ACC112 (cell line): ENCODE measurements around the gene LGR6.
"Not testable (repeated sequence)": the region's sequence is repeated elsewhere in the genome, so short reads cannot be mapped to it uniquely, and the experiment has no call there.

Source experiments
- H2AFZ ChIP-seq: fragments of 200-600 bp; sonication (generic); one replicate; pipeline ENCODE4 v1.6.0; 2017; ENCODE audit warnings: antibody characterized with exemption, low read length; ENCODE audit not compliant: unreplicated experiment
- H3K27ac ChIP-seq: fragments of 200-600 bp; sonication (generic); 2 replicates; pipeline ENCODE4 v1.5.1; 2014; ENCODE audit warnings: low read depth, mild to moderate bottlenecking, antibody characterized with exemption, low read length, moderate library complexity
- H3K27me3 ChIP-seq: fragments of 200-600 bp; sonication (generic); 2 replicates; pipeline ENCODE4 v1.6.1; 2014; ENCODE audit warnings: mild to moderate bottlenecking, antibody characterized with exemption, low read length, moderate library complexity, mixed read lengths; ENCODE audit not compliant: insufficient read depth
- H3K36me3 ChIP-seq: fragments of 200-600 bp; sonication (generic); 2 replicates; pipeline ENCODE4 v1.6.1; 2016; ENCODE audit warnings: mild to moderate bottlenecking, antibody characterized with exemption, low read length, moderate library complexity, mixed read lengths; ENCODE audit not compliant: insufficient read depth
- H3K4me1 ChIP-seq: fragments of 200-600 bp; sonication (generic); one replicate; pipeline ENCODE4 v1.6.1; 2016; ENCODE audit warnings: low read length, mixed read lengths; ENCODE audit not compliant: insufficient read depth, unreplicated experiment, control insufficient read depth
- H3K4me3 ChIP-seq: fragments of 200-600 bp; sonication (generic); 2 replicates; pipeline ENCODE4 v1.5.1; 2014; ENCODE audit warnings: mild to moderate bottlenecking, low read depth, low read length
- H3K79me2 ChIP-seq: fragments of 200-600 bp; sonication (generic); one replicate; pipeline ENCODE4 v1.6.0; 2016; ENCODE audit warnings: low read length; ENCODE audit not compliant: control insufficient read depth, unreplicated experiment, insufficient read depth

LGR6 gene

GRCh38 chr1:202167054-202167453, 26.5 kb upstream of the LGR6 start:
- not testable (repeated sequence) for H3K27me3 ChIP-seq, H3K4me3 ChIP-seq, H3K36me3 ChIP-seq, H3K4me1 ChIP-seq, H3K27ac ChIP-seq, H2AFZ ChIP-seq, H3K79me2 ChIP-seq

GRCh38 chr1:202167708-202168415, 25.7 kb upstream of the LGR6 start:
- no peaks in the 10 kb centered on the region for H3K4me1 ChIP-seq
- H3K27ac ChIP-seq, result no peak overlapping the region
- no peak overlapping the region for H3K4me3 ChIP-seq
- H3K27me3 ChIP-seq, result no peaks in the 10 kb centered on the region
- no peaks in the 10 kb centered on the region for H3K79me2 ChIP-seq
- no peaks in the 10 kb centered on the region for H3K36me3 ChIP-seq
- no peak overlapping the region for H2AFZ ChIP-seq

- no peaks in the 10 kb centered on the region for H3K4me1 ChIP-seq
- no peak overlapping the region for H3K4me3 ChIP-seq
- no peak overlapping the region for H3K27ac ChIP-seq
- no peak overlapping the region for H2AFZ ChIP-seq
- no peaks in the 10 kb centered on the region for H3K79me2 ChIP-seq
- H3K27me3 ChIP-seq, result no peaks in the 10 kb centered on the region
- H3K36me3 ChIP-seq, result no peaks in the 10 kb centered on the region
These were observed 24.7 kb upstream of the LGR6 start for GRCh38 chr1:202168861-202169260.

GRCh38 chr1:202170726-202171125, 22.9 kb upstream of the LGR6 start:
- no peaks in the 10 kb centered on the region for H3K4me1 ChIP-seq
- H3K4me3 ChIP-seq, result no peak overlapping the region
- no peaks in the 10 kb centered on the region for H3K27me3 ChIP-seq
- no peaks in the 10 kb centered on the region for H3K79me2 ChIP-seq
- H2AFZ ChIP-seq, result no peak overlapping the region
- no peak overlapping the region for H3K27ac ChIP-seq
- no peaks in the 10 kb centered on the region for H3K36me3 ChIP-seq

- Histone ChIP-seq H3K4me3 (no peak overlapping the region), H2AFZ (no peak overlapping the region), H3K27me3 (no peaks in the 10 kb centered on the region), H3K4me1 (no peaks in the 10 kb centered on the region), H3K79me2 (no peaks in the 10 kb centered on the region), H3K27ac (no peak overlapping the region), H3K36me3 (no peaks in the 10 kb centered on the region)
These were observed 22.1 kb upstream of the LGR6 start for GRCh38 chr1:202171292-202172014.

- no peak overlapping the region for H3K4me3 ChIP-seq
- H3K27me3 ChIP-seq, result peaks cover under 1% of the 10 kb centered on the region; the same call in 1 of the 2 replicates
- no peaks in the 10 kb centered on the region for H3K36me3 ChIP-seq
- no peaks in the 10 kb centered on the region for H3K4me1 ChIP-seq
- H3K79me2 ChIP-seq, result no peaks in the 10 kb centered on the region
- H2AFZ ChIP-seq, result no peak overlapping the region
- no peak overlapping the region for H3K27ac ChIP-seq
These were observed 21.6 kb upstream of the LGR6 start for GRCh38 chr1:202172015-202172355.

GRCh38 chr1:202173993-202174392, 19.6 kb upstream of the LGR6 start:
- H2AFZ ChIP-seq, result no peak overlapping the region
- peaks cover 9% of the 10 kb centered on the region for H3K27me3 ChIP-seq
- H3K4me1 ChIP-seq, result no peaks in the 10 kb centered on the region
- H3K4me3 ChIP-seq, result no peak overlapping the region
- H3K27ac ChIP-seq, result no peak overlapping the region
- H3K36me3 ChIP-seq, result no peaks in the 10 kb centered on the region
- no peaks in the 10 kb centered on the region for H3K79me2 ChIP-seq

GRCh38 chr1:202176949-202177927, 16.4 kb upstream of the LGR6 start:
- H3K27me3 ChIP-seq, result peaks cover 23% of the 10 kb centered on the region
- no peak overlapping the region for H2AFZ ChIP-seq
- no peak overlapping the region for H3K27ac ChIP-seq
- no peaks in the 10 kb centered on the region for H3K4me1 ChIP-seq
- no peaks in the 10 kb centered on the region for H3K79me2 ChIP-seq
- H3K36me3 ChIP-seq, result no peaks in the 10 kb centered on the region
- H3K4me3 ChIP-seq, result no peak overlapping the region

- Histone ChIP-seq H2AFZ (no peak overlapping the region), H3K4me1 (peaks cover 4% of the 10 kb centered on the region), H3K27me3 (peaks cover 23% of the 10 kb centered on the region), H3K79me2 (no peaks in the 10 kb centered on the region), H3K27ac (no peak overlapping the region), H3K36me3 (no peaks in the 10 kb centered on the region), H3K4me3 (no peak overlapping the region)
These were observed 13.5 kb upstream of the LGR6 start for GRCh38 chr1:202179828-202180750.

GRCh38 chr1:202180751-202181139, 12.9 kb upstream of the LGR6 start:
- not testable (repeated sequence) for H3K79me2 ChIP-seq, H3K36me3 ChIP-seq, H3K4me3 ChIP-seq, H2AFZ ChIP-seq, H3K4me1 ChIP-seq, H3K27ac ChIP-seq
- peaks cover 23% of the 10 kb centered on the region for H3K27me3 ChIP-seq
